ENCODE results near the gene CCDC124.
"Not testable (repeated sequence)": the region's sequence is repeated elsewhere in the genome, so short reads cannot be mapped to it uniquely, and the experiment has no call there.

Gene CCDC124

GRCh38 chr19:17986569-17986968, 53.8 kb downstream of the CCDC124 start:
- DNase-seq (ENCODE audit: low spot score), result not testable (repeated sequence)

GRCh38 chr19:17988161-17988560, 55.3 kb downstream of the CCDC124 start:
- DNase-seq (ENCODE audit: low spot score), result no peak

GRCh38 chr19:17989425-17990094, 56.7 kb downstream of the CCDC124 start:
- DNase-seq (ENCODE audit: low spot score), result no peak

DNA sequence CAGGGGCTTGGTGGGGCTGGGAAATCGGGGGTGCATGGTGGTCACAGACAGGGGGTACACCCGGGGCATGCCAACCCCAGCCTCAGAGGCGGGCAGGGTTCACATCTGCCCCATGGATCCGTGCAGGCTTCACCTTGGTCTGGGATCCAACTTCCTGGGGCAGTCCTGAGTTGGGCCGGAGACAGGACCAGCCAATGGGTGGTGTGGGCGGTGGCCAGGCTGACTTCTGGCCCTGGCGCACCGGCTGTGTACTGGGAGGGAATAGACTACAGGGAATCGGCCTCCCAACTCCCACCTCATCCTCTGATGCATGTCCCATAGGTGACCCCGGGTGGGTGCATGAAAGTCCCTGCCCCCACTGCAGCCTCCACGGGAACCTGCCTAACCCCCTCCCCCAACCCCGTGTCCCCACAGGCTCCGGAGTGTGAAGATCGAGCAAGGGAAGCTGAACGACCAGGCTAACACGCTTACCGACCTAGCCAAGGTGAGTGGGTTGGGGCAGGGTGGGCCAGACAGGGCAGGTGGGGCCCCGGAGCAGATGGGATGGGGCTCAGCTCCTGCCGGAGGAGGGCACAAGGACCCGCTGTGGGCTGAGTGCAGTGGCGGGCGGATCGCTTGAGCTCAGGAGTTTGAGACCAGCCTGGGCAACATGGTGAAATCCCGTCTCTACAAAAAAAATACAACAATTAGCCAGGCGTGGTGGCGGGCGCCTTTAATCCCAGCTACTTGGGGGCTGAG, 60.4 kb downstream of the CCDC124 start:
- no peak for DNase-seq (ENCODE audit: low spot score)
